Measurements from ENCODE around the gene DCAF6. TPM values are rescaled to one million over a fixed set of nuclear protein-coding genes. Genes with fewer than 3 reads are reported as not detected.
A peak's percentile ranks its signal among the peaks of the same experiment; 100 is the strongest.

Gene DCAF6
- total RNA-seq, 2 donors from 2014 or later, result 21.4 to 32.3 TPM

DNA sequence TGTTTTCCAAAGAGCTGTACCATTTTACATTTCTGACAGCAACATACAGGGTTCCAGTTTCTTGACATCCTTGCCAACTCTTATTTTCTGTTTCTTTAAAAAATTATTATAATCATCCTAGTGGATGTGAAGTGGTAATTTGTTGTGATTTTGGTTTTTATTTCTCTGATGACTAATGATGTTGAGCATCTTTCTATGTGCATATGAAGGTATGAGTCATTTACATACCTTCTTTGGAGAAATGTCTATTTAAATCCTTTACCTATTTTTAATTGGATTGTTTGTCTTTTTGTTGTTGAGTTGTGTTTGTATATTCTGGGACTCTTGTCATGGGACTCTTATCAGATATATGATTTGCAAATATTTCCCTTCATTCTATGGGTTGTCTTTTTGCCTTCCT lies 21.2 kb downstream of the DCAF6 start:
- TF ChIP-seq, protein P1, sequence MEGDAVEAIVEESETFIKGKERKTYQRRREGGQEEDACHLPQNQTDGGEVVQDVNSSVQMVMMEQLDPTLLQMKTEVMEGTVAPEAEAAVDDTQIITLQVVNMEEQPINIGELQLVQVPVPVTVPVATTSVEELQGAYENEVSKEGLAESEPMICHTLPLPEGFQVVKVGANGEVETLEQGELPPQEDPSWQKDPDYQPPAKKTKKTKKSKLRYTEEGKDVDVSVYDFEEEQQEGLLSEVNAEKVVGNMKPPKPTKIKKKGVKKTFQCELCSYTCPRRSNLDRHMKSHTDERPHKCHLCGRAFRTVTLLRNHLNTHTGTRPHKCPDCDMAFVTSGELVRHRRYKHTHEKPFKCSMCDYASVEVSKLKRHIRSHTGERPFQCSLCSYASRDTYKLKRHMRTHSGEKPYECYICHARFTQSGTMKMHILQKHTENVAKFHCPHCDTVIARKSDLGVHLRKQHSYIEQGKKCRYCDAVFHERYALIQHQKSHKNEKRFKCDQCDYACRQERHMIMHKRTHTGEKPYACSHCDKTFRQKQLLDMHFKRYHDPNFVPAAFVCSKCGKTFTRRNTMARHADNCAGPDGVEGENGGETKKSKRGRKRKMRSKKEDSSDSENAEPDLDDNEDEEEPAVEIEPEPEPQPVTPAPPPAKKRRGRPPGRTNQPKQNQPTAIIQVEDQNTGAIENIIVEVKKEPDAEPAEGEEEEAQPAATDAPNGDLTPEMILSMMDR (conservative IDR thresholded peaks at IDR 0.05), result no peak
- Histone ChIP-seq H3K27me3 (ENCODE audit: control insufficient read depth, insufficient read depth, low read length, poor library complexity, severe bottlenecking) (no peaks in the 10 kb centered on the region), H3K9me3 (ENCODE audit: control insufficient read depth, low read length) (no peaks in the 10 kb centered on the region), H3K4me1 (ENCODE audit: control insufficient read depth, insufficient read depth, low read length) (no peaks in the 10 kb centered on the region), H3K36me3 (ENCODE audit: control insufficient read depth, insufficient read depth, low read length) (peaks cover 47% of the 10 kb centered on the region), H3K9ac (ENCODE audit: extremely low read depth, low read length, poor library complexity, severe bottlenecking) (no peak overlapping the region), H3K27ac (ENCODE audit: low read depth, low read length) (no peak overlapping the region), H3K4me3 (ENCODE audit: low read length) (no peak overlapping the region)
- no peak for DNase-seq
- Mint-ChIP-seq H3K36me3 (ENCODE audit: low read depth) (peaks cover 57% of the 10 kb centered on the region), H3K9me3 (peaks cover 2% of the 10 kb centered on the region), H3K4me1 (no peaks in the 10 kb centered on the region), H3K27ac (no peak overlapping the region), H3K27me3 (ENCODE audit: insufficient read depth) (no peaks in the 10 kb centered on the region), H3K4me3 (no peak overlapping the region)

DNA sequence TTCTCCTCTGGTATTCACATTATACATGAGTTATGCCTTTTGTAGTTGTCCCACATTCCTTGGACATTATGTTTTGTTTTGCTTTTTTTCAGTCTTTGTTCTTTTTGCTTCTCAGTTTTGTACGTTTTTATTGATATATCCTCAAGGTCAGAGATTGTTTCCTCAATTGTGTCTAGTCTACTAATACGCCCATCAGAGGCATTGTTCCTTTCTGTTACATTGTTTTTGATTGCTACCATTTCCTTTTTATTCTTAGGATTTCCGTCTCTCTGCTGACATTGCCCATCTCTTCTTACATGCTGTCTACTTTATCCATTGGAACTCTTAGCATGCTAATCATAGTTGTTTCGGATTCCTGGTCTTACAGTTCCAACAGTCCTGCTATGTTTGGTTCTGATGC lies 28.2 kb downstream of the DCAF6 start:
- WGBS, 2 experiments (ENCODE audit: insufficient coverage in 1 of 2, insufficient read length in 1 of 2), result 95 to 96% methylated on average over 4 of the region's 4 CpGs
- Histone ChIP-seq H3K4me3 (ENCODE audit: low read length) (no peak overlapping the region), H3K27ac (ENCODE audit: low read depth, low read length) (no peak overlapping the region), H3K27me3 (ENCODE audit: control insufficient read depth, insufficient read depth, low read length, poor library complexity, severe bottlenecking) (no peaks in the 10 kb centered on the region), H3K9me3 (ENCODE audit: control insufficient read depth, low read length) (peaks cover 11% of the 10 kb centered on the region), H3K9ac (ENCODE audit: extremely low read depth, low read length, poor library complexity, severe bottlenecking) (no peak overlapping the region), H3K36me3 (ENCODE audit: control insufficient read depth, insufficient read depth, low read length) (peaks cover 47% of the 10 kb centered on the region), H3K4me1 (ENCODE audit: control insufficient read depth, insufficient read depth, low read length) (no peaks in the 10 kb centered on the region)
- no peak for DNase-seq
- Mint-ChIP-seq H3K27me3 (ENCODE audit: insufficient read depth) (no peaks in the 10 kb centered on the region), H3K36me3 (ENCODE audit: low read depth) (peaks cover 54% of the 10 kb centered on the region), H3K9me3 (peaks cover 2% of the 10 kb centered on the region), H3K4me3 (no peak overlapping the region), H3K27ac (no peak overlapping the region), H3K4me1 (peaks cover 17% of the 10 kb centered on the region)
- TF ChIP-seq, protein P1 (conservative IDR thresholded peaks at IDR 0.05), result no peak

DNA sequence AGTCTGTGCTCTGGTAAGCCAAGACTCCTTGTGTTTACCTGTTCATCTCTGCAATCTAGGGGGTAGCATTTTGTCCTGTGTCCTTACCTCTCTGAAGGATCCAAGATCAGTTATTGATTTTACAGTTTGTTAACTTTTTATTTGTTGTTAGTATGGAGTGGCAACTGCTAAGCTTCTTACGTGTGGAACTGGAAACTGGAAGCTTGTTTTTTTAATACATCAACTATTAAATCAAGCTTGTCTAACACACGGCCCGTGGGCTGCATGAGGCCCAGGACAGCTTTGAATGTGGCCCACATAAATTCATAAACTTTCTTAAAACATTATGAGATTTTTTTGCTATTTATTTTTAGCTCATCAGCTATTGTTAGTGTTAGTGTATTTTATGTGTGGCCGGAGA lies 29.6 kb downstream of the DCAF6 start:
- Histone ChIP-seq H3K9ac (ENCODE audit: extremely low read depth, low read length, poor library complexity, severe bottlenecking) (no peak overlapping the region), H3K36me3 (ENCODE audit: control insufficient read depth, insufficient read depth, low read length) (peaks cover 46% of the 10 kb centered on the region), H3K4me3 (ENCODE audit: low read length) (no peak overlapping the region), H3K27ac (ENCODE audit: low read depth, low read length) (no peak overlapping the region), H3K4me1 (ENCODE audit: control insufficient read depth, insufficient read depth, low read length) (no peaks in the 10 kb centered on the region), H3K27me3 (ENCODE audit: control insufficient read depth, insufficient read depth, low read length, poor library complexity, severe bottlenecking) (no peaks in the 10 kb centered on the region), H3K9me3 (ENCODE audit: control insufficient read depth, low read length) (peaks cover 11% of the 10 kb centered on the region)
- Mint-ChIP-seq H3K4me3 (no peak overlapping the region), H3K9me3 (peaks cover 2% of the 10 kb centered on the region), H3K4me1 (peaks cover 17% of the 10 kb centered on the region), H3K27me3 (ENCODE audit: insufficient read depth) (no peaks in the 10 kb centered on the region), H3K27ac (peak overlapping the region; percentile 61), H3K36me3 (ENCODE audit: low read depth) (peaks cover 45% of the 10 kb centered on the region)
- TF ChIP-seq, protein P1 (conservative IDR thresholded peaks at IDR 0.05), result no peak
- no peak for DNase-seq
- 98% methylated on average over 4 of the region's 4 CpGs; no CpG with 5 or more reads in 1 of the 2 experiments for WGBS, 2 experiments (ENCODE audit: insufficient coverage in 1 of 2, insufficient read length in 1 of 2)

Measured in endodermal cell (in vitro differentiated cells).